Gastrocnemius medialis (tissue), 4 donors: ENCODE results near the gene MOB3B. TPM values are rescaled to one million over a fixed set of nuclear protein-coding genes. Genes with fewer than 3 reads are reported as not detected.

Source experiments
- ATAC-seq, 2 donors: fragments of 150-250 bp; one replicate each; pipeline ENCODE4 v1.9.1; 2016
- DNase-seq, 2 donors: peaks; one replicate each; pipeline ENCODE4 v3.0.0-alpha.2; 2019
- H3K27ac ChIP-seq, 4 donors: fragments of 200-600 bp; sonication (generic); 1 replicate in 1 of 4; 2 replicates in 3 of 4; pipeline ENCODE4 v1.5.1; 2016 to 2018; ENCODE audit warnings: mild to moderate bottlenecking in 2 of 4, moderate library complexity in 1 of 4
- H3K27me3 ChIP-seq, 3 donors: fragments of 200-600 bp; sonication (generic) in 2 of 3; 1 replicate in 1 of 3; 2 replicates in 2 of 3; pipeline versions ENCODE4 v1.5.1 to v1.6.0; 2016 to 2019; ENCODE audit warnings: mild to moderate bottlenecking in 1 of 3, moderate library complexity in 1 of 3
- H3K36me3 ChIP-seq, 2 donors: fragments of 200-600 bp; sonication (generic) in 1 of 2; one replicate each; pipeline ENCODE4 v1.5.1; 2017 to 2018
- H3K4me1 ChIP-seq, 2 donors: fragments of 200-600 bp; sonication (generic) in 1 of 2; one replicate each; pipeline ENCODE4 v1.5.1; 2016 to 2017; ENCODE audit warnings: mild to moderate bottlenecking in 2 of 2
- H3K4me3 ChIP-seq, 4 donors: fragments of 200-600 bp; sonication (generic) in 3 of 4; 1 replicate in 1 of 4; 2 replicates in 3 of 4; pipeline ENCODE4 v1.5.1; 2016 to 2019; ENCODE audit warnings: mild to moderate bottlenecking in 2 of 4
- H3K9me3 ChIP-seq, 3 donors: fragments of 200-600 bp; sonication (generic) in 2 of 3; 1 replicate in 1 of 3; 2 replicates in 2 of 3; pipeline ENCODE4 v1.5.1; 2016 to 2019
- CTCF ChIP-seq, 5 experiments: fragments of 450-650 bp in 3 of 5; fragments of 200-600 bp in 2 of 5; sonication (generic) in 2 of 5; IDR thresholded peaks in 4 of 5; conservative IDR thresholded peaks in 1 of 5; 1 replicate in 4 of 5; 2 replicates in 1 of 5; pipeline ENCODE4 v1.5.1; 2016 to 2019; ENCODE audit warnings: antibody characterized with exemption in 5 of 5, mild to moderate bottlenecking in 3 of 5, moderate library complexity in 3 of 5
- POLR2A ChIP-seq, 2 donors: fragments of 450-650 bp; IDR thresholded peaks; one replicate each; pipeline ENCODE4 v1.6.1; 2017; ENCODE audit warnings: antibody characterized with exemption in 2 of 2, mild to moderate bottlenecking in 2 of 2, moderate library complexity in 2 of 2
- in situ Hi-C, 4 donors: fragments of 200-750 bp; cut with MboI; loops; one replicate each; pipeline versions ENCODE4 v1.15.0 to v1.8.0; 2017; ENCODE audit warnings: low sequenced_read_pairs in 4 of 4
- intact Hi-C: fragments of 100-400 bp; cut with DNase I; formaldehyde crosslinking; loops from one replicate; pipeline ENCODE4 v1.15.1; 2023; ENCODE audit warnings: low total_unique reads
- total RNA-seq, 4 donors: library from RNA; depleted of rRNA; stranded (reverse); fragments of >200 nt; gene quantifications; one replicate each; pipeline versions ENCODE4 v1.1.0 to v1.2.3, GENCODE V29; 2016

The MOB3B gene
- total RNA-seq, 4 donors from 2014 or later, result 3.4 to 16.3 (median 12.7) TPM

GRCh38 chr9:27445688-27446087 lies 83.9 kb downstream of the MOB3B start:
- Histone ChIP-seq H3K4me1 (no peaks in the 10 kb centered on the region), H3K27ac (no peak overlapping the region), H3K9me3 (no peaks in the 10 kb centered on the region), H3K36me3 (no peaks in the 10 kb centered on the region), H3K27me3 (no peaks in the 10 kb centered on the region), H3K4me3 (no peak overlapping the region)
- TF ChIP-seq POLR2A (IDR thresholded peaks at IDR 0.05) (no peak), CTCF (IDR thresholded peaks at IDR 0.05 in 4 of 5, conservative IDR thresholded peaks at IDR 0.05 in 1 of 5) (no peak)
- intact Hi-C loops (no loop called here), in situ Hi-C loops (loop anchor here in 1 of 4 donors (10.0 kb wide), 1 partner anchor 61 kb away; no protein-coding TSS in a partner anchor)
- DNase-seq (no peak), ATAC-seq (no peak)

- TF ChIP-seq POLR2A (IDR thresholded peaks at IDR 0.05) (no peak), CTCF (IDR thresholded peaks at IDR 0.05 in 4 of 5, conservative IDR thresholded peaks at IDR 0.05 in 1 of 5) (no peak)
- no peaks in the 10 kb centered on the region for H3K9me3 ChIP-seq
- DNase-seq (no peak), ATAC-seq (no peak)
- H3K36me3 ChIP-seq, result no peaks in the 10 kb centered on the region
- no peak overlapping the region for H3K27ac ChIP-seq
- H3K4me1 ChIP-seq, result no peaks in the 10 kb centered on the region
- H3K27me3 ChIP-seq, result no peaks in the 10 kb centered on the region
- intact Hi-C loops (no loop called here), in situ Hi-C loops (loop anchor here in 1 of 4 donors (10.0 kb wide), 1 partner anchor 60 kb away; no protein-coding TSS in a partner anchor)
- H3K4me3 ChIP-seq, result no peak overlapping the region
These were observed 84.5 kb downstream of the MOB3B start for GRCh38 chr9:27445057-27445595.

GRCh38 chr9:27442464-27442863 lies 87.2 kb downstream of the MOB3B start:
- no peak for ATAC-seq
- H3K36me3 ChIP-seq, result no peaks in the 10 kb centered on the region
- DNase-seq, result no peak
- H3K27me3 ChIP-seq, result no peaks in the 10 kb centered on the region
- H3K4me1 ChIP-seq, result peaks cover 0 to 7% of the 10 kb centered on the region in 2 donors
- TF ChIP-seq CTCF (IDR thresholded peaks at IDR 0.05 in 4 of 5, conservative IDR thresholded peaks at IDR 0.05 in 1 of 5), result no peak
- TF ChIP-seq POLR2A (IDR thresholded peaks at IDR 0.05), result no peak
- in situ Hi-C loops (loop anchor here in 1 of 4 donors (10.0 kb wide), 1 partner anchor 58 kb away; no protein-coding TSS in a partner anchor), intact Hi-C loops (no loop called here)
- no peak overlapping the region for H3K27ac ChIP-seq
- H3K4me3 ChIP-seq, result no peak overlapping the region
- H3K9me3 ChIP-seq, result no peaks in the 10 kb centered on the region

- Histone ChIP-seq H3K27me3 (no peaks in the 10 kb centered on the region), H3K27ac (no peak overlapping the region), H3K4me1 (peaks cover 0 to 7% of the 10 kb centered on the region in 2 donors), H3K36me3 (no peaks in the 10 kb centered on the region), H3K9me3 (no peaks in the 10 kb centered on the region), H3K4me3 (no peak overlapping the region)
- intact Hi-C loops (no loop called here), in situ Hi-C loops (loop anchor here in 1 of 4 donors (10.0 kb wide), 1 partner anchor 57 kb away; no protein-coding TSS in a partner anchor)
- DNase-seq (no peak), ATAC-seq (no peak)
- no peak for TF ChIP-seq CTCF (IDR thresholded peaks at IDR 0.05 in 4 of 5, conservative IDR thresholded peaks at IDR 0.05 in 1 of 5)
- no peak for TF ChIP-seq POLR2A (IDR thresholded peaks at IDR 0.05)
These were observed 87.9 kb downstream of the MOB3B start for GRCh38 chr9:27441741-27442070.
